Stimulated activated CD8-positive, alpha-beta memory T cell treated with anti-CD3 and anti-CD28 coated beads, Interleukin-7, amount 100 ng/mL, for 24 hours (primary cell): ENCODE results near the gene THPO.
A peak's percentile ranks its signal among the peaks of the same experiment; 100 is the strongest.

Source experiments
- DNase-seq: peaks from one replicate; pipeline ENCODE4 v3.0.0-alpha.2; 2020; ENCODE audit warnings: low read depth

Gene THPO

GRCh38 chr3:184362668-184363546 lies 15.1 kb downstream of the THPO start:
- DNase-seq: peak; percentile 93

- peak; percentile 20 for DNase-seq
These were observed 15.9 kb downstream of the THPO start for GRCh38 chr3:184361932-184362667.

GRCh38 chr3:184361532-184361931 lies 16.5 kb downstream of the THPO start, which contains the start of the genes CLCN2 and POLR2H:
TSS of gene CLCN2 (minus strand) at chr3:184361605. CDS start at chr3:184361479, 126 bp downstream.
TSS of gene POLR2H (plus strand) at chr3:184361710. CDS start at chr3:184363493, 1,783 bp downstream.
- peak; percentile 8 for DNase-seq

- DNase-seq: no peak
These were observed 17.0 kb downstream of the THPO start for GRCh38 chr3:184360929-184361531.

GRCh38 chr3:184360070-184360928 lies 17.7 kb downstream of the THPO start:
- no peak for DNase-seq

GRCh38 chr3:184359610-184360009 lies 18.4 kb downstream of the THPO start:
- DNase-seq: no peak

GRCh38 chr3:184358921-184359350 lies 19.1 kb downstream of the THPO start:
- no peak for DNase-seq

GRCh38 chr3:184358124-184358767 lies 19.8 kb downstream of the THPO start:
- DNase-seq: no peak

- no peak for DNase-seq
These were observed 20.5 kb downstream of the THPO start for GRCh38 chr3:184357248-184358123.

GRCh38 chr3:184355261-184356040 lies 22.6 kb downstream of the THPO start:
- DNase-seq: no peak

GRCh38 chr3:184354754-184355153 lies 23.3 kb downstream of the THPO start:
- no peak for DNase-seq

GRCh38 chr3:184354121-184354728 lies 23.8 kb downstream of the THPO start:
- DNase-seq: peak; percentile 45

GRCh38 chr3:184353546-184353941 lies 24.5 kb downstream of the THPO start:
- no peak for DNase-seq

- DNase-seq: no peak
These were observed 25.0 kb downstream of the THPO start for GRCh38 chr3:184352897-184353545.

- DNase-seq: no peak
These were observed 25.7 kb downstream of the THPO start for GRCh38 chr3:184352149-184352785.

GRCh38 chr3:184351511-184352148 lies 26.4 kb downstream of the THPO start:
- no peak for DNase-seq

GRCh38 chr3:184350618-184351017 lies 27.4 kb downstream of the THPO start:
- no peak for DNase-seq
